HepG2 (cell line): ENCODE measurements around the gene TNKS1BP1. TPM values are rescaled to one million over a fixed set of nuclear protein-coding genes. Genes with fewer than 3 reads are reported as not detected.
A peak's percentile ranks its signal among the peaks of the same experiment; 100 is the strongest.

ENCODE experiments used
- ATAC-seq: fragments of 200-7000 bp; cut with Tn5 transposase; 3 replicates; pipeline ENCODE4 v1.9.1; 2020; ENCODE audit warnings: mild to moderate bottlenecking, moderate library complexity
- BruUV-seq: library from RNA; stranded (reverse); fragments of 400-500 nt; replicated peaks from 2 replicates; lab custom pipeline; 2021; lab: Mats Ljungman, UMichigan
- CTCF ChIA-PET: fragments of 300-600 bp; formaldehyde crosslinking; extraction: SDS; loops from one replicate; lab custom pipeline; 2021; ENCODE audit warnings: low total read pairs, inconsistent platforms, low intra/inter-chr PET ratio; lab: Yijun Ruan, JAX
- POLR2A ChIA-PET: fragments of 350-600 bp; sonication (Branson Sonifier 250); formaldehyde crosslinking; loops from one replicate; lab custom pipeline; 2020; ENCODE audit warnings: antibody characterized with exemption, inconsistent platforms; lab: Yijun Ruan, JAX
- DNase-seq: peaks from one replicate; pipeline ENCODE4 v3.0.0-alpha.2; 2015; ENCODE audit warnings: low spot score
- FAIRE-seq: peaks from 3 replicates; lab custom pipeline; 2011; peaks lifted over from hg19 to GRCh38; lab: Jason Lieb, UNC
- H2AFZ ChIP-seq: one replicate; pipeline ENCODE4 v1.6.1; 2011; ENCODE audit warnings: low read length, inconsistent platforms
- H3K27ac ChIP-seq: fragments of 300-600 bp; 3 replicates; pipeline ENCODE4 v1.8.0; 2011; ENCODE audit warnings: mixed run types, mild to moderate bottlenecking, mixed read lengths, low read length, inconsistent platforms; ENCODE audit not compliant: insufficient read depth; ENCODE audit errors: extremely low read length
- H3K27me3 ChIP-seq, 2 experiments: fragments of 200-600 bp in 1 of 2; 2 replicates in 1 of 2; 3 replicates in 1 of 2; pipeline versions ENCODE4 v1.6.0 to v1.8.0; 2011; ENCODE audit warnings: low read length in 2 of 2, mild to moderate bottlenecking in 2 of 2, moderate library complexity in 2 of 2, inconsistent platforms in 1 of 2; ENCODE audit not compliant: insufficient read depth in 2 of 2, control insufficient read depth in 1 of 2
- H3K36me3 ChIP-seq, 2 experiments: fragments of 200-600 bp in 1 of 2; replicated peaks in 1 of 2; 2 replicates in 1 of 2; 3 replicates in 1 of 2; pipeline versions ENCODE4 v1.5.1 to v1.8.0; 2011; ENCODE audit warnings: low read length in 2 of 2, inconsistent platforms in 1 of 2; ENCODE audit not compliant: insufficient read depth in 2 of 2, control insufficient read depth in 1 of 2
- H3K4me1 ChIP-seq: 2 replicates; pipeline ENCODE4 v1.5.1; 2012; ENCODE audit warnings: low read length, inconsistent platforms; ENCODE audit not compliant: insufficient read depth
- H3K4me2 ChIP-seq: 2 replicates; pipeline ENCODE4 v1.6.0; 2011; ENCODE audit warnings: low read depth, low read length, inconsistent platforms
- H3K4me3 ChIP-seq, 3 experiments: fragments of 200-600 bp in 1 of 3; sonication (generic), shearing (Covaris generic) in 1 of 3; replicated peaks in 1 of 3; 2 replicates each; pipeline ENCODE4 v1.5.1; 2011 to 2016; ENCODE audit warnings: low read length in 3 of 3, inconsistent platforms in 2 of 3, low read depth in 2 of 3, mild to moderate bottlenecking in 2 of 3, control low read depth in 1 of 3, mixed read lengths in 1 of 3; ENCODE audit not compliant: insufficient read depth in 1 of 3
- H3K79me2 ChIP-seq: one replicate; pipeline ENCODE4 v1.6.1; 2011; ENCODE audit warnings: low read length, inconsistent platforms; ENCODE audit not compliant: insufficient read depth
- H3K9ac ChIP-seq: 2 replicates; pipeline ENCODE4 v1.6.0; 2011; ENCODE audit warnings: mild to moderate bottlenecking, low read depth, low read length, inconsistent platforms; ENCODE audit not compliant: insufficient read depth
- H3K9me3 ChIP-seq: 2 replicates; pipeline ENCODE4 v1.5.1; 2012; ENCODE audit warnings: mild to moderate bottlenecking, low read length
- H4K20me1 ChIP-seq: 2 replicates; pipeline ENCODE4 v1.6.0; 2011; ENCODE audit warnings: inconsistent platforms, mild to moderate bottlenecking, low read length, moderate library complexity; ENCODE audit not compliant: insufficient read depth
- FOSL2 ChIP-seq: sonication (generic); formaldehyde crosslinking; IDR thresholded peaks from 2 replicates; pipeline ENCODE4 v1.4.0; 2020; ENCODE audit warnings: missing genetic modification reagents
- RBM22 ChIP-seq: fragments of 200-400 bp; formaldehyde crosslinking; optimal IDR thresholded peaks from 2 replicates; pipeline ENCODE3; 2017; ENCODE audit warnings: mild to moderate bottlenecking, low read length, moderate library complexity
- RFX3 ChIP-seq: IDR thresholded peaks from 2 replicates; pipeline ENCODE4 v1.6.1; 2016; ENCODE audit warnings: missing biosample characterization, missing genetic modification reagents
- ZC3H13 ChIP-seq: sonication (generic); formaldehyde crosslinking; IDR thresholded peaks from 2 replicates; pipeline ENCODE4 v1.8.1; 2023; ENCODE audit warnings: mild to moderate bottlenecking, missing genetic modification reagents, moderate library complexity
- WGBS: methylation state at CpG from one replicate; pipeline ENCODE4 v1.1.6; 2017; ENCODE audit warnings: low lambda C conversion rate; 5-methylcytosine and 5-hydroxymethylcytosine counted together
- in situ Hi-C: cut with HindIII; loops from 2 replicates; pipeline ENCODE4 v1.10.0; 2017; ENCODE audit warnings: low pct_unique_long_range_greater_than_20kb; ENCODE audit not compliant: extremely low pct_ligation_motif_present
- intact Hi-C: fragments of 100-400 bp; cut with micrococcal nuclease; formaldehyde crosslinking; loops from one replicate; pipeline ENCODE4 v1.10.0; 2022; ENCODE audit not compliant: unreplicated experiment
- polyA plus RNA-seq, 8 experiments: library from polyadenylated mRNA; depleted of rRNA in 3 of 8; stranded (reverse) in 7 of 8; unstranded in 1 of 8; fragments of >200 nt; fragmentation: Illumina TruSeq in 4 of 8; extraction: Trizol in 4 of 8; gene quantifications; 2 replicates each; pipeline versions ENCODE4 v1.2.1 to v1.2.3, GENCODE V29; 2011 to 2016; ENCODE audit warnings: low read depth in 4 of 8, missing spikeins in 1 of 8, mixed read lengths in 1 of 8; ENCODE audit not compliant: insufficient read depth in 1 of 8
- total RNA-seq, 5 experiments: library from RNA; depleted of rRNA; stranded (reverse); fragments of >200 nt; fragmentation: Illumina TruSeq; extraction: Trizol; gene quantifications; 2 replicates each; pipeline ENCODE4 v1.2.3, GENCODE V29; 2016; ENCODE audit warnings: low read depth in 1 of 5
- TF ChIP-seq, protein P1 (sequence below): sonication (generic); formaldehyde crosslinking; IDR thresholded peaks from 2 replicates; pipeline ENCODE4 v1.4.0; 2020; ENCODE audit warnings: mild to moderate bottlenecking, missing genetic modification reagents, borderline replicate concordance
- TF ChIP-seq, protein P2 (sequence below): sonication (generic); formaldehyde crosslinking; conservative IDR thresholded peaks from 2 replicates; pipeline ENCODE4 v1.4.0; 2020; ENCODE audit warnings: mild to moderate bottlenecking, missing genetic modification reagents, moderate library complexity

The TNKS1BP1 gene
- total and polyA plus RNA-seq, 2 of the 13 experiments (the other 11 are each of a cell fraction or from before 2014, with no cell fraction given), result 13.7 to 15.0 TPM

DNA sequence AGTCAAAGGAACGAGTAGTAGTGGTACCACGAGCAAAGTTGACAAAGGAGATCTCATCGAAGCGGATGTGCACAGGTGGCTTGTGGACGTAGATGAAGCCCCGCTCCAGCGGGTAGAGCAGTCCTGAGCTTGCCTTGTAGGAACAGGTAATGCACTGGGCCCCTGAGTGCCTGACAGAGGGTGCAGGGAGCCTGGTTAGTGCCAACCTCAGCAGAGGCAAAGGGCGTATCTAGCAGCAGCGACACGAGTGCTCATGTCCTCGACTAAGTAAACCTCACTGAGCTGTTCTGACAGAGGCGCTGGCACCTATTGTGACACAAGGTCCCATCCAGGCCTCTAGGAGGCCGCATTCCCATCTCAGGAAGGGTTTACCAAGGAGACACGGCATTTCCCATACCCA lies 7.0 kb upstream of the TNKS1BP1 start:
- Histone ChIP-seq H3K9ac (no peak overlapping the region), H3K4me2 (no peak overlapping the region), H3K36me3 (peaks cover 32 to 70% of the 10 kb centered on the region in 2 experiments), H2AFZ (no peak overlapping the region), H3K9me3 (no peaks in the 10 kb centered on the region), H3K27me3 (no peaks in the 10 kb centered on the region), H3K79me2 (peaks cover 32% of the 10 kb centered on the region), H3K27ac (no peak overlapping the region)
- ATAC-seq, result no peak
- in situ Hi-C loops, result no loop called here
- BruUV-seq, result no TSS peak
- WGBS, result 96% methylated on average over 10 of the region's 14 CpGs
- TF ChIP-seq RFX3 (no peak), RBM22 (peak; percentile 26), ZC3H13 (CRISPR knock-in tag) (no peak), FOSL2 (no peak)
- TF ChIP-seq, protein P1, sequence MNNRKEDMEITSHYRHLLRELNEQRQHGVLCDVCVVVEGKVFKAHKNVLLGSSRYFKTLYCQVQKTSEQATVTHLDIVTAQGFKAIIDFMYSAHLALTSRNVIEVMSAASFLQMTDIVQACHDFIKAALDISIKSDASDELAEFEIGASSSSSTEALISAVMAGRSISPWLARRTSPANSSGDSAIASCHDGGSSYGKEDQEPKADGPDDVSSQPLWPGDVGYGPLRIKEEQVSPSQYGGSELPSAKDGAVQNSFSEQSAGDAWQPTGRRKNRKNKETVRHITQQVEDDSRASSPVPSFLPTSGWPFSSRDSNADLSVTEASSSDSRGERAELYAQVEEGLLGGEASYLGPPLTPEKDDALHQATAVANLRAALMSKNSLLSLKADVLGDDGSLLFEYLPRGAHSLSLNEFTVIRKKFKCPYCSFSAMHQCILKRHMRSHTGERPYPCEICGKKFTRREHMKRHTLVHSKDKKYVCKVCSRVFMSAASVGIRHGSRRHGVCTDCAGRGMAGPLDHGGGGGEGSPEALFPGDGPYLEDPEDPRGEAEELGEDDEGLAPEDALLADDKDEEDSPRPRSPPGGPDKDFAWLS, result no peak
- TF ChIP-seq, protein P2, sequence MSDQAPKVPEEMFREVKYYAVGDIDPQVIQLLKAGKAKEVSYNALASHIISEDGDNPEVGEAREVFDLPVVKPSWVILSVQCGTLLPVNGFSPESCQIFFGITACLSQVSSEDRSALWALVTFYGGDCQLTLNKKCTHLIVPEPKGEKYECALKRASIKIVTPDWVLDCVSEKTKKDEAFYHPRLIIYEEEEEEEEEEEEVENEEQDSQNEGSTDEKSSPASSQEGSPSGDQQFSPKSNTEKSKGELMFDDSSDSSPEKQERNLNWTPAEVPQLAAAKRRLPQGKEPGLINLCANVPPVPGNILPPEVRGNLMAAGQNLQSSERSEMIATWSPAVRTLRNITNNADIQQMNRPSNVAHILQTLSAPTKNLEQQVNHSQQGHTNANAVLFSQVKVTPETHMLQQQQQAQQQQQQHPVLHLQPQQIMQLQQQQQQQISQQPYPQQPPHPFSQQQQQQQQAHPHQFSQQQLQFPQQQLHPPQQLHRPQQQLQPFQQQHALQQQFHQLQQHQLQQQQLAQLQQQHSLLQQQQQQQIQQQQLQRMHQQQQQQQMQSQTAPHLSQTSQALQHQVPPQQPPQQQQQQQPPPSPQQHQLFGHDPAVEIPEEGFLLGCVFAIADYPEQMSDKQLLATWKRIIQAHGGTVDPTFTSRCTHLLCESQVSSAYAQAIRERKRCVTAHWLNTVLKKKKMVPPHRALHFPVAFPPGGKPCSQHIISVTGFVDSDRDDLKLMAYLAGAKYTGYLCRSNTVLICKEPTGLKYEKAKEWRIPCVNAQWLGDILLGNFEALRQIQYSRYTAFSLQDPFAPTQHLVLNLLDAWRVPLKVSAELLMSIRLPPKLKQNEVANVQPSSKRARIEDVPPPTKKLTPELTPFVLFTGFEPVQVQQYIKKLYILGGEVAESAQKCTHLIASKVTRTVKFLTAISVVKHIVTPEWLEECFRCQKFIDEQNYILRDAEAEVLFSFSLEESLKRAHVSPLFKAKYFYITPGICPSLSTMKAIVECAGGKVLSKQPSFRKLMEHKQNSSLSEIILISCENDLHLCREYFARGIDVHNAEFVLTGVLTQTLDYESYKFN (CRISPR knock-in tag), result no peak
- TF ChIP-seq, all 625 proteins: peak for 1
- POLR2A ChIA-PET, result no interaction called here
- Histone ChIP-seq H4K20me1 (no peaks in the 10 kb centered on the region), H3K4me3 (no peak overlapping the region), H3K4me1 (peaks cover 27% of the 10 kb centered on the region)
- FAIRE-seq (no peak), DNase-seq (no peak)
- CTCF ChIA-PET, result no interaction called here
- intact Hi-C loops, result no loop called here
